NCI-H1417 treated with DMSO at 0.1 percent for 48 hours (cell line): ENCODE results near the gene KCNT1.

Experiments
- DNase-seq: peaks from one replicate; lab custom pipeline; 2025; lab: John Stamatoyannopoulos, UW

Gene KCNT1

GRCh38 chr9:135765416-135765815, 63.4 kb downstream of the KCNT1 start:
- DNase-seq, result no peak

GRCh38 chr9:135766251-135766650, 64.3 kb downstream of the KCNT1 start:
- no peak for DNase-seq

GRCh38 chr9:135766707-135767106, 64.7 kb downstream of the KCNT1 start:
- DNase-seq, result no peak

GRCh38 chr9:135768516-135769218, 66.7 kb downstream of the KCNT1 start:
- no peak for DNase-seq

GRCh38 chr9:135769489-135770202, 67.7 kb downstream of the KCNT1 start:
- no peak for DNase-seq

- DNase-seq, result no peak
Measured at GRCh38 chr9:135770203-135770535, 68.2 kb downstream of the KCNT1 start.

GRCh38 chr9:135770771-135771170, 68.8 kb downstream of the KCNT1 start:
- no peak for DNase-seq

- DNase-seq, result no peak
Measured at GRCh38 chr9:135771401-135772051, 69.5 kb downstream of the KCNT1 start.

- DNase-seq, result no peak
Measured at GRCh38 chr9:135772056-135772646, 70.2 kb downstream of the KCNT1 start.

GRCh38 chr9:135772702-135773493, 70.9 kb downstream of the KCNT1 start:
- no peak for DNase-seq

GRCh38 chr9:135773530-135774238, 71.7 kb downstream of the KCNT1 start:
- DNase-seq, result no peak

GRCh38 chr9:135774239-135774747, 72.3 kb downstream of the KCNT1 start:
- DNase-seq, result no peak

- DNase-seq, result no peak
Measured at GRCh38 chr9:135774794-135775525, 73.0 kb downstream of the KCNT1 start.

GRCh38 chr9:135775911-135776310, 73.9 kb downstream of the KCNT1 start:
- DNase-seq, result no peak

- DNase-seq, result no peak
Measured at GRCh38 chr9:135776893-135777622, 75.1 kb downstream of the KCNT1 start.

GRCh38 chr9:135777623-135778177, 75.7 kb downstream of the KCNT1 start:
- DNase-seq, result no peak

- DNase-seq, result no peak
Measured at GRCh38 chr9:135778421-135778820, 76.4 kb downstream of the KCNT1 start.

- no peak for DNase-seq
Measured at GRCh38 chr9:135779571-135779970, 77.6 kb downstream of the KCNT1 start.

- DNase-seq, result no peak
Measured at GRCh38 chr9:135780086-135780485, 78.1 kb downstream of the KCNT1 start.
